ENCODE data around the gene BRAP. TPM values are rescaled to one million over a fixed set of nuclear protein-coding genes. Genes with fewer than 3 reads are reported as not detected.

Gene BRAP
- total RNA-seq, 1 experiment from 2014 or later, result 25.0 TPM

DNA sequence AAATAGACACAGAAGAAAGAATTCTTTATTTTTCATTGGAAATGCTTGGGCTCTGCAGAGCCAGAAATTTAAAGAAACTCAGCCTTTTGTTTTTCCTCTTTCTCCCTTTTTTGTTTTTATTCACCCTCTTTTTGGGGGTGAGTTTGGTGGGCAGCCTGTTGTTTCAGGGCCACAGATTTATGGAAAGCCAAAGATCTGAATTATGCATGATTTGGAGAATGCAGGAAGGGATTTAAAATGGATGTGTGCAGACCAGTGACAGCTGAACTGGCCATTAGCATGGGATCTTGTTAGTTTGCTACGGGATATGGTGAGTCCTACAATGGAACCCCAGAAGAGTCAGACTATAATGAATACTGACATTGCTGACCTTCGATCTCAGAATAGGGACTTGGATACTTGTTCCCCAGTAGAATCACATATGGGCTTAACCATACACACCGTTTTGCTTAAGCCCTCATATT is 79.0 kb downstream of the BRAP start:
- Mint-ChIP-seq H3K27ac (0 out of 7 replicates have a peak overlapping the region, but pooled peaks of 1 of the 3 experiments have one; percentile 38), H3K4me1 (peaks cover 0 to 2% of the 10 kb centered on the region in 2 experiments; a peak in 2 of 4 replicates), H3K27me3 (ENCODE audit: low read depth) (no peaks in the 10 kb centered on the region), H3K4me3 (no peak overlapping the region), H3K9me3 (peaks cover 3 to 5% of the 10 kb centered on the region in 2 experiments; a peak in 4 of 5 replicates), H3K36me3 (ENCODE audit: insufficient read depth in 1 of 3, low read depth in 3 of 3) (peaks cover 0 to 5% (median 0%) of the 10 kb centered on the region in 3 experiments; a peak in 2 of 7 replicates)
- H4K20me1 ChIP-seq (ENCODE audit: control insufficient read depth, insufficient read depth, insufficient read length), result no peaks in the 10 kb centered on the region
- TF ChIP-seq, protein P1, sequence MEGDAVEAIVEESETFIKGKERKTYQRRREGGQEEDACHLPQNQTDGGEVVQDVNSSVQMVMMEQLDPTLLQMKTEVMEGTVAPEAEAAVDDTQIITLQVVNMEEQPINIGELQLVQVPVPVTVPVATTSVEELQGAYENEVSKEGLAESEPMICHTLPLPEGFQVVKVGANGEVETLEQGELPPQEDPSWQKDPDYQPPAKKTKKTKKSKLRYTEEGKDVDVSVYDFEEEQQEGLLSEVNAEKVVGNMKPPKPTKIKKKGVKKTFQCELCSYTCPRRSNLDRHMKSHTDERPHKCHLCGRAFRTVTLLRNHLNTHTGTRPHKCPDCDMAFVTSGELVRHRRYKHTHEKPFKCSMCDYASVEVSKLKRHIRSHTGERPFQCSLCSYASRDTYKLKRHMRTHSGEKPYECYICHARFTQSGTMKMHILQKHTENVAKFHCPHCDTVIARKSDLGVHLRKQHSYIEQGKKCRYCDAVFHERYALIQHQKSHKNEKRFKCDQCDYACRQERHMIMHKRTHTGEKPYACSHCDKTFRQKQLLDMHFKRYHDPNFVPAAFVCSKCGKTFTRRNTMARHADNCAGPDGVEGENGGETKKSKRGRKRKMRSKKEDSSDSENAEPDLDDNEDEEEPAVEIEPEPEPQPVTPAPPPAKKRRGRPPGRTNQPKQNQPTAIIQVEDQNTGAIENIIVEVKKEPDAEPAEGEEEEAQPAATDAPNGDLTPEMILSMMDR (conservative IDR thresholded peaks at IDR 0.05), result no peak
- no peak overlapping the region for H3K14ac ChIP-seq (ENCODE audit: insufficient read depth, low read length)
- no peak overlapping the region for H4K5ac ChIP-seq (ENCODE audit: insufficient read length, low read depth, low read length)
- H3K9me3 ChIP-seq (ENCODE audit: control insufficient read depth, low read depth, low read length), result no peaks in the 10 kb centered on the region
- no peak overlapping the region for H2BK15ac ChIP-seq (ENCODE audit: low read depth, low read length)
- H2BK120ac ChIP-seq (ENCODE audit: low read depth, low read length, poor library complexity, severe bottlenecking), result no peak overlapping the region
- no peak overlapping the region for H4K8ac ChIP-seq (replicated peaks; ENCODE audit: insufficient read length, low read depth, low read length)
- H3K4ac ChIP-seq (ENCODE audit: low read depth, low read length), result no peak overlapping the region
- no peak overlapping the region for H2BK5ac ChIP-seq (ENCODE audit: insufficient read length, low read length)
- no CpG with 5 or more reads among the region's 3 CpGs for WGBS (ENCODE audit: extremely low coverage, insufficient read length, low lambda C conversion rate)
- no peak overlapping the region for H2AK5ac ChIP-seq (ENCODE audit: insufficient read length, low read length)
- no peak overlapping the region for H3K27ac ChIP-seq (ENCODE audit: insufficient read length, low read depth, low read length)
- DNase-seq, result no peak
- no peak overlapping the region for H2BK12ac ChIP-seq (ENCODE audit: insufficient read length, low read depth, low read length)
- H2BK20ac ChIP-seq (ENCODE audit: low read depth, low read length, poor library complexity, severe bottlenecking), result no peak overlapping the region
- H4K91ac ChIP-seq (ENCODE audit: insufficient read length, low read depth, low read length), result no peak overlapping the region
- H3K4me1 ChIP-seq (ENCODE audit: insufficient read depth, low read length), result no peaks in the 10 kb centered on the region
- H3K18ac ChIP-seq (ENCODE audit: insufficient read length, low read depth, low read length), result no peak overlapping the region
- H3K9ac ChIP-seq (ENCODE audit: extremely low read depth, insufficient read length, low read length), result no peak overlapping the region
- no peak overlapping the region for H3T11ph ChIP-seq (ENCODE audit: low read length)
- no peak overlapping the region for H2AFZ ChIP-seq (ENCODE audit: low read length)
- no peaks in the 10 kb centered on the region for H3K79me1 ChIP-seq (ENCODE audit: insufficient read depth, low read depth, low read length, poor library complexity, severe bottlenecking)
- H3K79me2 ChIP-seq (ENCODE audit: insufficient read depth, low read length), result no peaks in the 10 kb centered on the region
- no peaks in the 10 kb centered on the region for H3K27me3 ChIP-seq (ENCODE audit: insufficient read depth, low read length)
- H3K23ac ChIP-seq (ENCODE audit: insufficient read length, low read depth, low read length), result no peak overlapping the region
- no peak overlapping the region for H3K4me2 ChIP-seq (ENCODE audit: insufficient read depth, insufficient read length, low read length)
- H3K23me2 ChIP-seq (ENCODE audit: insufficient read length, low read depth, low read length, poor library complexity, severe bottlenecking), result no peaks in the 10 kb centered on the region
- H3K56ac ChIP-seq (ENCODE audit: insufficient read length, low read depth, low read length), result no peak overlapping the region
